H1 (cell line): ENCODE results near the gene ASTN1. TPM values are rescaled to one million over a fixed set of nuclear protein-coding genes. Genes with fewer than 3 reads are reported as not detected.

Experiments
- CTCF ChIA-PET: fragments of 300-600 bp; sonication (Branson Sonifier 250); formaldehyde crosslinking; loops from one replicate; lab custom pipeline; 2021; ENCODE audit not compliant: partially characterized antibody; lab: Charles Lee
- POLR2A ChIA-PET: fragments of 300-600 bp; sonication (Branson Sonifier 250); formaldehyde crosslinking; loops from one replicate; lab custom pipeline; 2021; ENCODE audit warnings: inconsistent platforms; ENCODE audit not compliant: partially characterized antibody; lab: Charles Lee
- DNase-seq, 2 experiments: peaks; one replicate each; pipeline versions ENCODE4 v3.0.0 to v3.0.0-alpha.2; 2010 to 2022; ENCODE audit warnings: low spot score in 2 of 2, low read depth in 1 of 2, mixed read lengths in 1 of 2
- FAIRE-seq: peaks from 2 replicates; lab custom pipeline; 2011; peaks lifted over from hg19 to GRCh38; lab: Jason Lieb, UNC
- H2AFZ ChIP-seq: 2 replicates; pipeline ENCODE4 v1.8.1; 2012; ENCODE audit warnings: low read length, inconsistent platforms
- H2AK5ac ChIP-seq: 2 replicates; pipeline ENCODE4 v1.6.1; 2013; ENCODE audit warnings: low read depth, low read length
- H2BK120ac ChIP-seq: replicated peaks from 2 replicates; pipeline ENCODE3; 2013; ENCODE audit warnings: low read depth, low read length, inconsistent platforms
- H2BK12ac ChIP-seq: 2 replicates; pipeline ENCODE4 v1.6.1; 2013; ENCODE audit warnings: low read depth, low read length
- H2BK15ac ChIP-seq: 2 replicates; pipeline ENCODE4 v1.6.1; 2013; ENCODE audit warnings: low read length
- H2BK20ac ChIP-seq: 2 replicates; pipeline ENCODE4 v1.6.1; 2013; ENCODE audit warnings: low read length
- H2BK5ac ChIP-seq: 2 replicates; pipeline ENCODE4 v1.6.1; 2013; ENCODE audit warnings: low read depth, low read length
- H3K14ac ChIP-seq: 2 replicates; pipeline ENCODE4 v1.6.1; 2013; ENCODE audit warnings: inconsistent platforms; ENCODE audit not compliant: insufficient read length
- H3K18ac ChIP-seq: 2 replicates; pipeline ENCODE4 v1.6.1; 2013; ENCODE audit warnings: low read length; ENCODE audit errors: extremely low read depth
- H3K23ac ChIP-seq: 2 replicates; pipeline ENCODE4 v1.6.1; 2013; ENCODE audit warnings: inconsistent platforms; ENCODE audit not compliant: insufficient read length
- H3K23me2 ChIP-seq: 2 replicates; pipeline ENCODE4 v1.6.1; 2013; ENCODE audit warnings: low read depth, low read length
- H3K27ac ChIP-seq: 2 replicates; pipeline ENCODE4 v1.6.1; 2011; ENCODE audit warnings: low read depth, low read length, inconsistent platforms
- H3K27me3 ChIP-seq, 4 experiments: replicated peaks in 1 of 4; 1 replicate in 1 of 4; 2 replicates in 3 of 4; pipeline versions ENCODE4 v1.6.1 to v1.8.1; 2011 to 2013; ENCODE audit warnings: low read length in 3 of 4, mild to moderate bottlenecking in 3 of 4, inconsistent platforms in 2 of 4, mixed read lengths in 2 of 4, moderate library complexity in 1 of 4; ENCODE audit not compliant: control insufficient read depth in 3 of 4, insufficient read depth in 3 of 4; ENCODE audit errors: extremely low read depth in 1 of 4
- H3K36me3 ChIP-seq, 4 experiments: 2 replicates each; pipeline versions ENCODE4 v1.6.1 to v1.8.1; 2011 to 2013; ENCODE audit warnings: mild to moderate bottlenecking in 4 of 4, low read length in 3 of 4, moderate library complexity in 2 of 4, control low read depth in 1 of 4, inconsistent platforms in 1 of 4; ENCODE audit not compliant: insufficient read depth in 4 of 4, control insufficient read depth in 2 of 4
- H3K4ac ChIP-seq: replicated peaks from 2 replicates; pipeline ENCODE3; 2013; ENCODE audit warnings: low read length, low read depth, mixed read lengths, inconsistent platforms; ENCODE audit not compliant: insufficient read length
- H3K4me1 ChIP-seq, 4 experiments: replicated peaks in 1 of 4; 1 replicate in 1 of 4; 2 replicates in 3 of 4; pipeline versions ENCODE4 v1.6.1 to v1.8.1; 2011 to 2013; ENCODE audit warnings: low read length in 3 of 4, inconsistent platforms in 2 of 4, mixed read lengths in 1 of 4; ENCODE audit not compliant: insufficient read depth in 4 of 4, control insufficient read depth in 3 of 4
- H3K4me2 ChIP-seq, 2 experiments: 2 replicates each; pipeline versions ENCODE4 v1.6.1 to v1.8.1; 2011 to 2013; ENCODE audit warnings: low read depth in 2 of 2, low read length in 2 of 2, control low read depth in 1 of 2, inconsistent platforms in 1 of 2, mild to moderate bottlenecking in 1 of 2; ENCODE audit not compliant: insufficient read depth in 1 of 2
- H3K4me3 ChIP-seq, 4 experiments: fragments of 200-600, 300-600 bp in 1 of 4; sonication (generic), shearing (Covaris generic), sonication (Bioruptor Twin) in 1 of 4; 2 replicates each; pipeline versions ENCODE4 v1.5.1 to v1.8.1; 2011 to 2016; ENCODE audit warnings: low read length in 4 of 4, low read depth in 3 of 4, control low read depth in 2 of 4, inconsistent platforms in 2 of 4, mild to moderate bottlenecking in 2 of 4, mixed read lengths in 1 of 4, moderate library complexity in 1 of 4; ENCODE audit not compliant: insufficient read depth in 2 of 4; ENCODE audit errors: extremely low read depth in 1 of 4
- H3K56ac ChIP-seq: replicated peaks from 2 replicates; pipeline ENCODE3; 2013; ENCODE audit warnings: low read depth, mild to moderate bottlenecking, mixed read lengths, low read length, inconsistent platforms; ENCODE audit not compliant: insufficient read length
- H3K79me1 ChIP-seq: 2 replicates; pipeline ENCODE4 v1.6.1; 2013; ENCODE audit warnings: low read depth, low read length, control low read depth
- H3K79me2 ChIP-seq, 2 experiments: 2 replicates each; pipeline versions ENCODE4 v1.6.1 to v1.8.1; 2012 to 2013; ENCODE audit warnings: low read length in 2 of 2, mild to moderate bottlenecking in 2 of 2, inconsistent platforms in 1 of 2; ENCODE audit not compliant: insufficient read depth in 2 of 2, control insufficient read depth in 1 of 2
- H3K9ac ChIP-seq, 4 experiments: replicated peaks in 1 of 4; 1 replicate in 1 of 4; 2 replicates in 3 of 4; pipeline versions ENCODE4 v1.6.1 to v1.8.1; 2011 to 2013; ENCODE audit warnings: low read depth in 3 of 4, low read length in 3 of 4, control low read depth in 2 of 4, mild to moderate bottlenecking in 2 of 4, moderate library complexity in 2 of 4, inconsistent platforms in 1 of 4; ENCODE audit errors: extremely low read depth in 1 of 4
- H3K9me3 ChIP-seq, 2 experiments: 2 replicates each; pipeline versions ENCODE4 v1.6.1 to v1.8.1; 2012 to 2013; ENCODE audit warnings: mild to moderate bottlenecking in 2 of 2, moderate library complexity in 2 of 2, control low read depth in 1 of 2, inconsistent platforms in 1 of 2, low read depth in 1 of 2, low read length in 1 of 2, mixed read lengths in 1 of 2; ENCODE audit not compliant: insufficient read depth in 2 of 2
- H4K20me1 ChIP-seq, 2 experiments: replicated peaks in 1 of 2; 2 replicates each; pipeline versions ENCODE3 to v1.8.1; 2011 to 2013; ENCODE audit warnings: inconsistent platforms in 2 of 2, low read length in 2 of 2, mild to moderate bottlenecking in 1 of 2; ENCODE audit not compliant: insufficient read depth in 2 of 2, control insufficient read depth in 1 of 2
- H4K5ac ChIP-seq: 2 replicates; pipeline ENCODE4 v1.6.1; 2013; ENCODE audit warnings: low read length, low read depth, mixed read lengths, inconsistent platforms; ENCODE audit not compliant: insufficient read length
- H4K8ac ChIP-seq: 2 replicates; pipeline ENCODE4 v1.8.0; 2013; ENCODE audit warnings: mild to moderate bottlenecking, moderate library complexity, low read length, inconsistent platforms; ENCODE audit not compliant: insufficient read depth; ENCODE audit errors: extremely low read depth
- H4K91ac ChIP-seq: replicated peaks from 2 replicates; pipeline ENCODE3; 2013; ENCODE audit warnings: low read length, mixed read lengths, inconsistent platforms; ENCODE audit not compliant: insufficient read length
- FOSL1 ChIP-seq: IDR thresholded peaks from 2 replicates; pipeline ENCODE4 v1.6.1; 2011; ENCODE audit warnings: mild to moderate bottlenecking, low read depth, low read length, moderate library complexity; ENCODE audit not compliant: insufficient read depth
- GTF2F1 ChIP-seq: IDR thresholded peaks from 2 replicates; pipeline ENCODE4 v1.6.1; 2012; ENCODE audit warnings: low read depth, low read length, improper control_type of control experiment, borderline replicate concordance
- HDAC6 ChIP-seq: IDR thresholded peaks from one replicate; pipeline ENCODE4 v1.7.1; 2012; ENCODE audit warnings: low read depth, mild to moderate bottlenecking, inconsistent platforms, low read length, moderate library complexity
- KDM5A ChIP-seq: fragments of 200-600 bp; IDR thresholded peaks from 2 replicates; pipeline ENCODE4 v1.7.1; 2012; ENCODE audit warnings: mild to moderate bottlenecking, low read length, inconsistent platforms, mixed read lengths
- RXRA ChIP-seq: IDR thresholded peaks from 2 replicates; pipeline ENCODE4 v1.6.1; 2011; ENCODE audit warnings: low read depth, mild to moderate bottlenecking, low read length, moderate library complexity; ENCODE audit not compliant: insufficient read depth
- TCF12 ChIP-seq: IDR thresholded peaks from 2 replicates; pipeline ENCODE4 v1.6.1; 2011; ENCODE audit warnings: low read depth, mild to moderate bottlenecking, low read length
- whole genome bisulfite sequencing, 2 experiments: shearing (Covaris generic) in 1 of 2; methylation state at CpG; one replicate each; pipeline versions ENCODE4 v1.1.6 to v1.1.7; 2013 to 2015; ENCODE audit warnings: low lambda C conversion rate in 2 of 2, mixed read lengths in 2 of 2, inconsistent platforms in 1 of 2, low coverage in 1 of 2, missing lambda C conversion rate in 1 of 2; ENCODE audit not compliant: insufficient replicate concordance in 2 of 2, insufficient coverage in 1 of 2, insufficient read length in 1 of 2; ENCODE audit errors: extremely low coverage in 1 of 2, missing lambda C conversion rate in 1 of 2; 5-methylcytosine and 5-hydroxymethylcytosine counted together
- polyA plus RNA-seq, 7 experiments: library from polyadenylated mRNA; depleted of rRNA in 3 of 7; stranded (reverse) in 5 of 7; unstranded in 2 of 7; fragments of >200 nt in 5 of 7; fragments of 200-250 nt in 2 of 7; gene quantifications; 1 replicate in 5 of 7; 2 replicates in 1 of 7; 4 replicates in 1 of 7; pipeline versions ENCODE4 v1.2.1 to v1.2.3, GENCODE V29; 2011 to 2013; ENCODE audit warnings: missing spikeins in 2 of 7, mixed read lengths in 2 of 7
- total RNA-seq: library from RNA; stranded (reverse); fragmentation: NEBNext Ultra II Directional; extraction: Animal tissue kit (Norgen Biotek cat#: 25700); gene quantifications from 2 replicates; pipeline ENCODE4 v1.2.1, GENCODE V29; 2021

ASTN1 gene
- total and polyA plus RNA-seq, 2 of the 8 experiments (the other 6 are each of a cell fraction or from before 2014, with no cell fraction given): 2.9 to 4.1 TPM

DNA sequence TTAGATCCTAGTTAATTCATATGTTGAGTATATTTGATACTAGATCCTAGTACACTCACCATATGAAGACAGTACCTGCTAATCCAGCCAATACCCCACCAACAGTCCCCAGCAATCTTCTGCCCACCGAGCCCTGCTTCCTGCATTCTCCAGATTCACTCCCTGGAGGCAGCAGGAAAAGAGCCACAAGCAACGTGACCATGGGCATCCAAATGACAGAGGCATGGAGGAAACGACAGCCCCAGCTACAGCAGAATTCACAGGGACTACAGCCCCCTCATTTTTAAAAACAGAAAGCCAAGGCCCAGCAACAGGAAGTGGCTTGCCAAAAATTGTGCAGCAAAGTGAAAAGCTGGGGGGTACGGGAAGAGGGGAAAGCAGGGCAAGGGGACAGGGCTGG, 29.3 kb downstream of the ASTN1 start:
- no peak overlapping the region for H3K4me3 ChIP-seq
- no peak overlapping the region for H4K8ac ChIP-seq

More for the DNA sequence above, 29.3 kb downstream of the ASTN1 start:
- TF ChIP-seq GTF2F1 (no peak), RXRA (no peak), FOSL1 (no peak), KDM5A (no peak), TCF12 (no peak), HDAC6 (no peak)
- Histone ChIP-seq H3K36me3 (no peaks in the 10 kb centered on the region), H3K9ac (no peak overlapping the region), H4K91ac (no peak overlapping the region), H2BK5ac (no peak overlapping the region), H3K23me2 (no peaks in the 10 kb centered on the region), H3K4me2 (no peak overlapping the region), H2BK20ac (no peak overlapping the region), H3K18ac (no peak overlapping the region), H4K5ac (no peak overlapping the region), H3K9me3 (no peaks in the 10 kb centered on the region), H3K4me1 (no peaks in the 10 kb centered on the region), H3K27me3 (no peaks in the 10 kb centered on the region), H3K14ac (no peak overlapping the region), H3K27ac (no peak overlapping the region), H2BK12ac (no peak overlapping the region), H2AFZ (no peak overlapping the region), H2AK5ac (no peak overlapping the region), H3K79me2 (no peaks in the 10 kb centered on the region), H3K79me1 (no peaks in the 10 kb centered on the region), H3K56ac (no peak overlapping the region), H4K20me1 (no peaks in the 10 kb centered on the region), H2BK15ac (no peak overlapping the region), H3K4ac (no peak overlapping the region), H3K23ac (no peak overlapping the region), H2BK120ac (no peak overlapping the region)
- ChIA-PET POLR2A (no interaction called here), CTCF (interaction anchor here (1.0 to 1.5 kb wide), 7 partner anchors 12 to 763 kb away, joined by 3 to 4 read pairs (median 3); no protein-coding TSS in a partner anchor)
- DNase-seq (no peak), FAIRE-seq (no peak)
- 82% methylated on average over 4 of the region's 4 CpGs; no CpG with 5 or more reads in 1 of the 2 experiments for WGBS, 2 experiments
